Naive thymus-derived CD4-positive, alpha-beta T cell (primary cell): ENCODE data around the gene LBR. TPM values are rescaled to one million over a fixed set of nuclear protein-coding genes. Genes with fewer than 3 reads are reported as not detected.

Experiments used
- ATAC-seq: fragments of 150-1000 bp; cut with Tn5 transposase; 2 replicates; pipeline ENCODE4 v1.10.0; 2021; ENCODE audit warnings: mild to moderate bottlenecking, moderate library complexity
- CTCF ChIA-PET: fragments of 350-600 bp; sonication (Branson Sonifier 250); formaldehyde crosslinking; loops from one replicate; lab custom pipeline; 2021; ENCODE audit warnings: antibody characterized with exemption; lab: Charles Lee
- POLR2A ChIA-PET: fragments of 350-600 bp; sonication (Branson Sonifier 250); formaldehyde crosslinking; loops from one replicate; lab custom pipeline; 2021; ENCODE audit warnings: antibody characterized with exemption, inconsistent platforms; lab: Charles Lee
- DNase-seq, 9 donors: peaks; one replicate each; pipeline versions ENCODE4 v3.0.0 to v3.0.0-alpha.2; 2020 to 2022; ENCODE audit warnings: mixed read lengths in 1 of 9
- H3K27ac ChIP-seq: one replicate; pipeline ENCODE4 v1.7.0; 2013; ENCODE audit warnings: mild to moderate bottlenecking, low read depth, low read length, moderate library complexity
- H3K27me3 ChIP-seq, 2 donors: one replicate each; pipeline ENCODE4 v1.7.0; 2013; ENCODE audit warnings: low read length in 2 of 2, mild to moderate bottlenecking in 2 of 2, moderate library complexity in 2 of 2; ENCODE audit not compliant: control insufficient read depth in 2 of 2, insufficient read depth in 2 of 2
- H3K36me3 ChIP-seq, 3 experiments: 1 replicate in 2 of 3; 2 replicates in 1 of 3; pipeline ENCODE4 v1.7.0; 2013; ENCODE audit warnings: low read length in 3 of 3, mild to moderate bottlenecking in 3 of 3, moderate library complexity in 1 of 3; ENCODE audit not compliant: insufficient read depth in 3 of 3, control insufficient read depth in 2 of 3
- H3K4me1 ChIP-seq, 2 donors: one replicate each; pipeline ENCODE4 v1.7.0; 2013; ENCODE audit warnings: low read length in 2 of 2, mild to moderate bottlenecking in 2 of 2, moderate library complexity in 1 of 2; ENCODE audit not compliant: control insufficient read depth in 2 of 2, insufficient read depth in 2 of 2
- H3K4me3 ChIP-seq: 2 replicates; pipeline ENCODE4 v1.7.0; 2013; ENCODE audit warnings: mild to moderate bottlenecking, low read length
- H3K9me3 ChIP-seq, 3 experiments: 1 replicate in 2 of 3; 2 replicates in 1 of 3; pipeline ENCODE4 v1.7.0; 2013; ENCODE audit warnings: low read length in 3 of 3; ENCODE audit not compliant: control insufficient read depth in 2 of 3
- H3K27ac Mint-ChIP-seq, 9 donors: one replicate each; pipeline ENCODE4 v1.8.0; 2020 to 2022; ENCODE audit warnings: mixed read lengths in 9 of 9, mild to moderate bottlenecking in 8 of 9, moderate library complexity in 5 of 9, inconsistent platforms in 2 of 9
- H3K27me3 Mint-ChIP-seq, 5 donors: one replicate each; pipeline ENCODE4 v1.8.0; 2021 to 2022; ENCODE audit warnings: mixed read lengths in 5 of 5, mild to moderate bottlenecking in 1 of 5
- H3K36me3 Mint-ChIP-seq, 5 donors: one replicate each; pipeline ENCODE4 v1.8.0; 2020 to 2022; ENCODE audit warnings: mixed read lengths in 5 of 5, mild to moderate bottlenecking in 3 of 5, inconsistent platforms in 1 of 5
- H3K4me1 Mint-ChIP-seq, 7 donors: one replicate each; pipeline ENCODE4 v1.8.0; 2020 to 2022; ENCODE audit warnings: mixed read lengths in 7 of 7, mild to moderate bottlenecking in 3 of 7, inconsistent platforms in 1 of 7
- H3K4me3 Mint-ChIP-seq, 10 donors: one replicate each; pipeline ENCODE4 v1.8.0; 2020 to 2022; ENCODE audit warnings: mild to moderate bottlenecking in 10 of 10, mixed read lengths in 10 of 10, moderate library complexity in 6 of 10, inconsistent platforms in 2 of 10
- H3K9me3 Mint-ChIP-seq, 11 donors: one replicate each; pipeline ENCODE4 v1.8.0; 2020 to 2022; ENCODE audit warnings: mixed read lengths in 11 of 11, mild to moderate bottlenecking in 4 of 11, inconsistent platforms in 1 of 11, moderate library complexity in 1 of 11
- intact Hi-C, 2 donors: fragments of 100-400 bp; cut with micrococcal nuclease; formaldehyde crosslinking; loops; one replicate each; pipeline ENCODE4 v1.15.1; 2023
- polyA plus RNA-seq, 2 donors: library from polyadenylated mRNA; unstranded; fragments of 300-500 nt; fragmentation: Illumina TruSeq; gene quantifications; one replicate each; pipeline ENCODE4 v1.2.3, GENCODE V29; 2021
- total RNA-seq, 6 experiments: library from RNA in 5 of 6; stranded (reverse) in 5 of 6; gene quantifications; 1 replicate in 5 of 6; 2 replicates in 1 of 6; pipeline ENCODE4 v1.2.3 and lab custom pipeline; 2021 to 2026

The LBR gene
- 100 to 1,000 TPM; 104 to 220 (median 132) TPM for total RNA-seq
- polyA plus RNA-seq, result 100 to 1,000 TPM; 115 to 117 TPM
- 76.6 reads per million, percentile 80 among the genes with 10 or more reads in this experiment for total RNA-seq (lab: John Stamatoyannopoulos, UW)

GRCh38 chr1:225427235-225428067 is at the start of gene LBR:
Gene LBR (minus strand): TSS chr1:225428038. CDS start chr1:225424075, 3,963 bp downstream.
- Mint-ChIP-seq H3K27me3 (no peaks in the 10 kb centered on the region), H3K36me3 (peaks cover 0 to 15% (median 5%) of the 10 kb centered on the region in 5 donors), H3K4me1 (peaks cover 49 to 61% (median 54%) of the 10 kb centered on the region in 7 donors), H3K4me3 (peak within 1 kb of the TSS; percentile 88 to 99 (median 94)), H3K9me3 (no peaks in the 10 kb centered on the region), H3K27ac (peak within 1 kb of the TSS; percentile 80 to 99 (median 93))
- Histone ChIP-seq H3K27ac (peak within 1 kb of the TSS; percentile 78), H3K9me3 (no peaks in the 10 kb centered on the region), H3K4me1 (peaks cover 31 to 32% of the 10 kb centered on the region in 2 donors), H3K4me3 (peak within 1 kb of the TSS; percentile 71), H3K27me3 (no peaks in the 10 kb centered on the region), H3K36me3 (peaks cover 0 to 3% (median 0%) of the 10 kb centered on the region in 3 experiments)
- ChIA-PET CTCF (interaction anchor here (0.6 to 2.2 kb wide), 3 partner anchors 14 to 880 kb away, joined by 3 to 8 read pairs (median 6); no protein-coding TSS in a partner anchor), POLR2A (interaction anchor here (0.7 to 11.0 kb wide), 15 partner anchors 16 to 637 kb away, joined by 3 to 236 read pairs (median 6); partner anchors contain the start of genes H3-3A, SDE2 and SRP9)
- ATAC-seq (peak; percentile 10), DNase-seq (peak in 3 of 9 donors; percentile 10 to 27 (median 27))
- intact Hi-C loops, result loop anchor here (1.0 to 10.0 kb wide), 20 partner anchors 18 to 1583 kb away; partner anchors contain the start of genes H3-3A (in 2 of the 2), SDE2 (in 2 of the 2), TMEM63A (in 2 of the 2) and ACBD3 (in 1 of the 2)

- intact Hi-C loops, result loop anchor here in 1 of 2 donors (5.0 to 10.0 kb wide), 3 partner anchors 75 to 370 kb away; partner anchors contain the start of gene ENAH
- Histone ChIP-seq H3K27ac (no peak overlapping the region), H3K9me3 (no peaks in the 10 kb centered on the region), H3K36me3 (no peaks in the 10 kb centered on the region), H3K4me3 (no peak overlapping the region), H3K27me3 (no peaks in the 10 kb centered on the region), H3K4me1 (peaks cover 11 to 37% of the 10 kb centered on the region in 2 donors)
- CTCF ChIA-PET, result interaction anchor here (0.7 to 3.5 kb wide), 7 partner anchors 8 to 502 kb away, joined by 3 to 12 read pairs (median 4); no protein-coding TSS in a partner anchor
- ATAC-seq (no peak), DNase-seq (no peak)
- peak overlapping the region in 8 of 9 donors; percentile 14 to 97 (median 65) for H3K27ac Mint-ChIP-seq
- POLR2A ChIA-PET, result interaction anchor here (0.6 to 2.3 kb wide), 5 partner anchors 9 to 1056 kb away, joined by 3 to 10 read pairs (median 5); partner anchors contain the start of gene H3-3A
- H3K4me1 Mint-ChIP-seq, result peaks cover 32 to 56% (median 46%) of the 10 kb centered on the region in 7 donors
- H3K4me3 Mint-ChIP-seq, result peak overlapping the region in 9 of 10 donors; percentile 1 to 75 (median 29)
- H3K36me3 Mint-ChIP-seq, result peaks cover 0 to 8% (median 0%) of the 10 kb centered on the region in 5 donors
- peaks cover 0 to 2% (median 0%) of the 10 kb centered on the region in 11 donors for H3K9me3 Mint-ChIP-seq
- H3K27me3 Mint-ChIP-seq, result peaks cover 0 to 7% (median 0%) of the 10 kb centered on the region in 5 donors
These were observed 49.6 kb upstream of the LBR start for GRCh38 chr1:225477296-225477911.

DNA sequence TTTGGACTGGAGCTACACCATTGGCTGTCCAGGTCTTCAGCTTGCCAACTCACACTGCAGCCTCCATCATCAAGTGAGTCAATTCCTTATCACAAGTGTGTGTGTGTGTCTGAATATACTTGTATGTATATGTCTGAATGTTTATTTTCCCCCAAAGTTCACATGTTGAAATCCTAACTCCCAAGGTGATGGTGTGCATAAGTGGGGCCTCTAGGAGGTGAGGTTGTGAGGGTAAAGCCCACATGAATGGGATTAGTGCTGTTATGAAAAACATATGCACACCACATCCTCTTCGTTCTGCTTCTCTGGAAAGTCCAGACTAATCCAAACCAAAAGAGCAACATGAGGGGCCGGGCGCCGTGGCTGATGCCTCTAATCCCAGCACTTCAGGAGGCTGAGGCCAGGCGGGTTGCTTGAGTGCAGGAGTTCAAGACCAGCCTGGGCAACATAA is 48.7 kb upstream of the LBR start:
- POLR2A ChIA-PET, result interaction anchor here (0.6 to 2.3 kb wide), 4 partner anchors 8 to 514 kb away, joined by 3 to 10 read pairs (median 3); no protein-coding TSS in a partner anchor

GRCh38 chr1:225476100-225476511 is 48.3 kb upstream of the LBR start:
- ATAC-seq (no peak), DNase-seq (no peak)
- Histone ChIP-seq H3K36me3 (no peaks in the 10 kb centered on the region), H3K4me1 (peaks cover 11 to 37% of the 10 kb centered on the region in 2 donors), H3K27ac (no peak overlapping the region), H3K27me3 (no peaks in the 10 kb centered on the region), H3K4me3 (no peak overlapping the region), H3K9me3 (no peaks in the 10 kb centered on the region)
- H3K4me1 Mint-ChIP-seq, result peaks cover 33 to 58% (median 48%) of the 10 kb centered on the region in 7 donors
- peaks cover 0 to 7% (median 0%) of the 10 kb centered on the region in 5 donors for H3K27me3 Mint-ChIP-seq
- peaks cover 0 to 2% (median 0%) of the 10 kb centered on the region in 11 donors for H3K9me3 Mint-ChIP-seq
- POLR2A ChIA-PET, result interaction anchor here (0.9 to 2.3 kb wide), 3 partner anchors 8 to 515 kb away, joined by 3 to 10 read pairs (median 3); no protein-coding TSS in a partner anchor
- peaks cover 0 to 8% (median 0%) of the 10 kb centered on the region in 5 donors for H3K36me3 Mint-ChIP-seq
- H3K27ac Mint-ChIP-seq, result peak overlapping the region in 4 of 9 donors; percentile 61 to 75 (median 63)
- CTCF ChIA-PET, result interaction anchor here (0.8 to 3.5 kb wide), 8 partner anchors 8 to 499 kb away, joined by 3 to 12 read pairs (median 4); partner anchors contain the start of gene SRP9
- intact Hi-C loops, result loop anchor here in 1 of 2 donors (5.0 to 10.0 kb wide), 3 partner anchors 76 to 371 kb away; partner anchors contain the start of gene ENAH
- H3K4me3 Mint-ChIP-seq, result peak overlapping the region in 6 of 10 donors; percentile 20 to 75 (median 44)

More for the DNA sequence above, 48.7 kb upstream of the LBR start:
- Mint-ChIP-seq H3K36me3 (peaks cover 0 to 8% (median 0%) of the 10 kb centered on the region in 5 donors), H3K27me3 (peaks cover 0 to 7% (median 0%) of the 10 kb centered on the region in 5 donors), H3K4me3 (peak overlapping the region in 8 of 10 donors; percentile 20 to 75 (median 50)), H3K4me1 (peaks cover 32 to 56% (median 46%) of the 10 kb centered on the region in 7 donors), H3K27ac (peak overlapping the region in 8 of 9 donors; percentile 16 to 75 (median 63)), H3K9me3 (peaks cover 0 to 2% (median 0%) of the 10 kb centered on the region in 11 donors)
- H3K27ac ChIP-seq, result no peak overlapping the region
- H3K36me3 ChIP-seq, result no peaks in the 10 kb centered on the region
- no peaks in the 10 kb centered on the region for H3K9me3 ChIP-seq
- ATAC-seq, result no peak
- H3K4me3 ChIP-seq, result no peak overlapping the region
- H3K27me3 ChIP-seq, result no peaks in the 10 kb centered on the region
- CTCF ChIA-PET, result interaction anchor here (0.9 to 3.5 kb wide), 8 partner anchors 8 to 501 kb away, joined by 3 to 12 read pairs (median 4); partner anchors contain the start of gene SRP9
- intact Hi-C loops, result loop anchor here in 1 of 2 donors (5.0 to 10.0 kb wide), 3 partner anchors 76 to 371 kb away; partner anchors contain the start of gene ENAH
- H3K4me1 ChIP-seq, result peaks cover 11 to 37% of the 10 kb centered on the region in 2 donors
- DNase-seq, result no peak

DNA sequence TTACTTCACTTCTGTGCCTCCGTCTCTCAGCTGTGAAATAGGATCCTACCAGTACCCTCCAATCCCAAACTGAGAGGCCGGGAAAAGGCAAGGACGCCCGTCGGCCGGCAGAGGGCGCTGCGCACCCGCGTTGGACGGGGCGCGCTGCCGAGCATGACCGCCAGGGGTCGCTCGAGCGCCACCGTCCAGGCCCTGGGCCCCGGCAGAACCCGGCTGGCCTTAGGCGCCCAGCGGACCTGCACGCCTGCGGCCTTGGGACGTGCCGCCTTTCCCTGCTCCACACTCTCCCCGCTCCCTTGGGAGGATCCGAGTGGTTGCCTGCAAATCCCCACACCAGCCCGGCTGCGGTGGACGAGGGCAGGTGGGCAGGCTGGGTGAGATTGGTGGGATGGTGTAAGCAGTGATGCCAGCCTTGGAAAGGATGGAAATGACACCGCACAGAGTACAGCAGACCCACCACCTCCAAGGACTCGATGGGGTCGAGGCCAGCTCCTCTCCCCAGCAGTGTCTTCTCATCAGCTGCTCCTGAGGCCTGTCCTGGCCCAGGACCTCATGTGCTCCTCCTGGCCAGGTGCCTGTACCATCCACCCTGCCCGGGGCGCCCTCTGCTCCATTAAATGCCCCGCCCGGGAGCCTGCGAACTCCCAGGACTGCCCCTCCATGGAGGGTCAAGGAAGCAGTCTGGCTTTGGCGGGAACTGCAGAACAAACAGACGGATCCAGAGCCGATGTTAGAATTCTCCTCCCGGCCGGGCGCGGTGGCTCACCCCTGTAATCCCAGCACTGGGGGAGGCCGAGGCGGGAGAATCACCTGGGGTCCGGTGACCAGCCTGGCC is 47.4 kb upstream of the LBR start:
- Mint-ChIP-seq H3K27ac (peak overlapping the region in 2 of 9 donors; percentile 38 to 87), H3K4me1 (peaks cover 36 to 61% (median 52%) of the 10 kb centered on the region in 7 donors), H3K4me3 (peak overlapping the region in 5 of 10 donors; percentile 38 to 59 (median 56)), H3K36me3 (peaks cover 0 to 8% (median 0%) of the 10 kb centered on the region in 5 donors), H3K9me3 (peaks cover 0 to 2% (median 0%) of the 10 kb centered on the region in 11 donors), H3K27me3 (peaks cover 0 to 5% (median 0%) of the 10 kb centered on the region in 5 donors)
- no peak overlapping the region for H3K4me3 ChIP-seq
- no peak overlapping the region for H3K27ac ChIP-seq
- H3K36me3 ChIP-seq, result no peaks in the 10 kb centered on the region
- no peaks in the 10 kb centered on the region for H3K9me3 ChIP-seq
- POLR2A ChIA-PET, result interaction anchor here (0.8 to 1.6 kb wide), 5 partner anchors 26 to 524 kb away, joined by 3 to 7 read pairs (median 3); partner anchors contain the start of genes SDE2 and SRP9
- H3K4me1 ChIP-seq, result peaks cover 11 to 37% of the 10 kb centered on the region in 2 donors
- intact Hi-C loops, result loop anchor here (1.0 to 10.0 kb wide), 12 partner anchors 8 to 646 kb away; partner anchors contain the start of genes SRP9 (in 2 of the 2), ENAH (in 1 of the 2) and EPHX1 (in 1 of the 2)
- DNase-seq, result peak; percentile 36 to 88 (median 68)
- ATAC-seq, result peak; percentile 96
- CTCF ChIA-PET, result interaction anchor here (0.5 to 2.0 kb wide), 24 partner anchors 8 to 1233 kb away, joined by 3 to 8 read pairs (median 4); partner anchors contain the start of gene SRP9
- no peaks in the 10 kb centered on the region for H3K27me3 ChIP-seq
